A673 (cell line): ENCODE data around the gene CCN6.

Experiments
- CTCF ChIP-seq: fragments of 300-800, 200-600 bp; sonication (generic); conservative IDR thresholded peaks from 2 replicates; pipeline ENCODE4 v1.5.1; 2017; ENCODE audit warnings: low read depth, mild to moderate bottlenecking, antibody characterized with exemption, low read length, moderate library complexity, mixed read lengths
- EZH2 ChIP-seq: fragments of 200-600 bp; sonication (generic); IDR thresholded peaks from 2 replicates; pipeline ENCODE4 v1.6.1; 2017; ENCODE audit warnings: borderline replicate concordance, low read depth, mild to moderate bottlenecking, mixed read lengths, antibody characterized with exemption, low read length; ENCODE audit not compliant: poor library complexity, severe bottlenecking

- TF ChIP-seq CTCF, result no peak
- no peak for TF ChIP-seq EZH2
Measured at GRCh38 chr6:112032728-112033127, 21.2 kb upstream of the CCN6 start.
